T47D (cell line): ENCODE measurements around the gene CAMK1.

Experiments used
- DNase-seq, 2 experiments: peaks; one replicate each; pipeline versions ENCODE4 v3.0.0 to v3.0.0-alpha.2; 2011 to 2012; ENCODE audit warnings: low read depth in 1 of 2, low spot score in 1 of 2
- JUND ChIP-seq: IDR thresholded peaks from 2 replicates; pipeline ENCODE4 v1.6.1; 2012; ENCODE audit warnings: low read depth
- in situ Hi-C: cut with HindIII; loops from 2 replicates; pipeline ENCODE4 v1.10.0; 2016; ENCODE audit warnings: low sequenced_read_pairs, low pct_unique_long_range_greater_than_20kb

CAMK1 gene

DNA sequence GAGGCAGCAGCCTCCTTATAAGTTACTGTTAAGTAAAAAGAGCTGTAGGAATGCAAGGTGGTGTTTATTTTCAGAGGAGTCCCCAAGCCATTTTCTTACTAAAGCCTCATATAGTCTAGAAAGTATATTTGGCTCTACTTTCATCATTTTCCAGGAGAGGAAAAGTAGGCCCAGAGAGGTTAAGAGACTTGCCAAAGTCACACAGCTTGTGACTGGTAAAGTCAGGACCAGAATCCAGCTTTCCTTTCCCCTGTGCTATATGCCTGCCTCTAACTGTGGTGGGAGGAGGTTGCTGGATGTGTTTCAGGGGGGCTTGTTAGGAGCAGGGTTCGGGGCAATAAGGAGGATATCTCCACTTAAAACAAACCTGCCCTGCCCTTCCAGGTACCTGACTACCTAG is 27.2 kb downstream of the CAMK1 start:
- no peak for TF ChIP-seq JUND
- no peak for DNase-seq
- in situ Hi-C loops: no loop called here

DNA sequence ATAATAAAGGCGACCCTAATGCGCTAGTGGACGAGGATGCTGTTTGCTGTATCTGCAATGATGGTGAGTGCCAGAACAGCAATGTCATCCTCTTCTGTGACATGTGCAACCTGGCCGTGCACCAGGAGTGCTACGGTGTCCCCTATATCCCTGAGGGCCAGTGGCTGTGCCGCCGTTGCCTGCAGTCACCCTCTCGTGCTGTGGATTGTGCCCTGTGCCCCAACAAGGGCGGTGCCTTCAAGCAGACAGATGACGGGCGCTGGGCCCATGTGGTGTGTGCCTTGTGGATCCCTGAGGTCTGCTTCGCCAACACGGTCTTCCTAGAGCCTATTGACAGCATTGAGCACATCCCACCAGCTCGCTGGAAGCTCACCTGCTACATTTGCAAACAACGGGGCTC is 30.6 kb downstream of the CAMK1 start:
- no peak for TF ChIP-seq JUND
- in situ Hi-C loops: no loop called here
- no peak for DNase-seq

DNA sequence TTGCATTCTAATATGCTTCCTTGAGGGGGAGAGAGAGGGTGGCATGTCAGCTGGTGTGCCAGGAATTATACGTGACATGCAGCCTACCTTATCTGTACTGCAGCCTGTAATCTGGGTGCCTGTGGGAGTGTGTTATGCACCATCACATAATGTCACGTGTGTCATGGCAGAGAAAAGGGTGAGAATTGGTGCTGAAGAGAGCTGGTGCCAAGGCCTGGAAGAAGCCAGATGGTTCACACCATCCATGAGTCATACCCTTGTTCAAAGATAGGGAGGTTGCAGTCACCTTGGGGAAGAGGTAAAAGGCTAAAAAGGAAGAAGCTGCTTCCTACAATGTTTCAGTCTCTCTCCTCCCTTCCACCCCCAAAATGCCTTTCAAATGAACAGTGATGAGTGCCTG is 32.9 kb downstream of the CAMK1 start:
- in situ Hi-C loops: no loop called here
- no peak for TF ChIP-seq JUND
- DNase-seq: no peak

DNA sequence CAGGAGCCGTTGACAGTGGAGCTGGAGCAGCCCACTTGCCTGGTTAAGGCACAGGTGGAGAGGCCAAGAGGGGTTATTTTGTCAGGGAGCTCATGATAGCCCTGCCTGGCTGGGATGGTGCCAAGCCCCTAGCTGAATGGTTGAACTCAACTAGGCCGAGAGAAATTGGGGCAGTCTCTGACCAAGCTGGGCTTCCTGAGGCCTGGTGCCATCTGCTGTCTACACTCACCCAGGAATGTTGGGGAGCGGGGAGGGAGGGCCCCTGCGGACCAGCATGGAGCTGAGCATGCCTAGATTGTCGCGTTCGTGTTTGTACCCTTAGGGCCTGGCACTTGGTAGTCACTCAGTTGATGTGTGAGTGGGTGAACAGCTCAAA is 37.0 kb downstream of the CAMK1 start:
- no peak for TF ChIP-seq JUND
- in situ Hi-C loops: no loop called here
- DNase-seq: peak in 1 of 2 experiments; percentile 37

DNA sequence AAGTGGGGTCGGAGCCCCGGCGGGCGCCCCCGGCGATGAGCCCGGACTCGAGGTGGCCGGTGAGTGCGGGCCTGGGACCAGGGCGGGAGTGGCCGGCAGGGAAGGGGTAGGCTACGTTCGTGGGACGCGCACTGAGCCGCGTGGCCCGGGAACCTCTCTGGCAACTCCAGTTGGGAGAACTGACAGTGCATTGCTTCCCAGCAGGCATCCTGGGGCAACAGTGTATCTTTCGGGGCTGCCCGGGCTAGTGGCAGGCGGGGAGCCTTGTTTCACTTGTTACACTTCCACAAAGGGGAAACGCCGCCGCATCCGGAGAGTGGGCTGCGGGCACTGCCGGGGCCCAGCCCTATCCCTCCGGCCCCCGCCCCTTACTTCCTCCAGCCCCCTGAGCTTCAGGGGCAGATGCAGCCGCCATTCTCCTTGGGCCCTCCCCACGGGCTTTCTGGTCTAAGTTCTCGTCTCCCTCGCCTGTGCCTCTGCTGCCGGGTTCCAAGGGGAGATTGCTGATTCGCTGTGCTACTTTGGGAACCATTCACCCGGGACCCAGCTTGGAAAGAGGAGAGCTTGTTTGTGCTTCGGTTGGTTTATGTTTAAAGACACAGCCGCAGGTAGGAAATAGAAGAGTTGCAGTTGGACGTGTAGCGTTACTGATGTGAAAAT is 37.5 kb downstream of the CAMK1 start:
- in situ Hi-C loops: no loop called here
- no peak for TF ChIP-seq JUND
- DNase-seq: peak in 1 of 2 experiments; percentile 5

DNA sequence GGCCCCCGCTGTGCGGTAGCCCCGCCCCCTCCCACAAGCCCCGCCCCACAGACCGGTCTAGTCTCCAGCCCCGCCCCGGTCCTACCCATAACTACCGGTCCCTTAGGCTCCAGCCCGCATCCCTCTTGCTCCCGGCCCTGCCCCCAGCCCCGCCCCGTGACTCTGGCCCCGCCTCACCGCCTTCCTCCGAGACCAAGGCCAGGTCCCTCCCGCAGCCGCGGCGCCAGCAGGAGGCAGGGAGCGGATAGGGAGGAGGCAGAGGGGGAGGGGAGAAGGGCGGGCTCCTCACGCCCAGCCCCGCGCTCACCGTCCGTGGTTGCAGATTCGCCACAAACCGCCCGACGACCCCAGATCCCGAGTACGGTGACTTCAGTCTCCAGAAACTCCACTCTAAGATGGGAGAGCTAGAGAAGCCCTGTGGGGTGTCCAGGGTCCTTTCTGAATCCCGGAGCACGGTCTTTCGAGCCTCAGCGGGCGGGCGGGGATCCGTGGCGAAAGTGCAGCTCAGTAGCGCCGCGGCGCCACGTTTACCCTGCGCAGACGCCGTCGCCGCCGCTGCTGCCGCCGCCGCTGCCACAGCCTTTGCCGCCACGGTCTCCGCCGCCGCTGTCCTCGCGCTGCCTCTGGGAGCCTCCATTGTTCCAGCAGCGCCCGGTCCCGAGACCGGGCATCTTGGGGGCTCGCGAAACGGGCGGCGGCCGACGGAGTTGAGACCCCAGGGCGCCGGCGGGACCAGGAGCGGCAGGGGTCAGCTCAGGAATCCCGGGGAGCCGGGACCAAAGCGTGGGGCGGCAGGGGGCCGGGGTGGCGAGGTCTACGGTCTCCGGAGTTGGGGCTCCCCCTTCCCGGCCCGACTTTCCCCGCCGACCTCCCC is 38.3 kb downstream of the CAMK1 start, which contains the start of gene BRPF1:
Gene BRPF1, plus strand, starts transcription at position 530 of the 874 bp plus-strand sequence. CDS start 2,406 bp downstream, outside the sequence.
- in situ Hi-C loops: no loop called here
- TF ChIP-seq JUND: no peak
- peak; percentile 98 to 99 for DNase-seq

DNA sequence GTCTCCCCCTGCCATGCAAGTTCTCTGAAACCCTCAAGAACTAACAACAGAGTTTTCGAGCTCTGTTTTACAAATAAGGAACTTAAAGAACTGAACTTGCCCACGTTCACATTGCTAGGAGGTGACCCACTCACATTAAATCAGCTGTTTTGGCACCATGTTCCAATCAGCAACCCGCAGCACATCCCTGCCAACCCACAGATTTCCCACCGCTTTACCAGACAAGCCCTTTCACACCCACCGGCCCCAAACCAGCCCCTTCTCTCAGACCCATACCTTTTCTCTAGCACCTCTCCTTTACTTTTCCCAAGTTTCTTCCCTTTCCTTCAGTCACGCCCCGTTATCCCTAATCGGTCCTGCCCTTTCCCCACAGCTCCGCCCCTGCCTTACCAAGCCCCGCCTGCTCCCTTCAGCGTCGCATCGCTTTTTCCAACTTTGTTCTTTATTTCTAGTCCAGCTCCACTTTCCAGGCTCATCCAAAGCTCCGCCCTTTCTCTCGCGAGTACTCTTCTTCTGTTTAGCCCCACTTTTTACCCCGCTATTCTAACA is 39.0 kb downstream of the CAMK1 start:
- no peak for TF ChIP-seq JUND
- in situ Hi-C loops: no loop called here
- DNase-seq: peak in 1 of 2 experiments; percentile 67

DNA sequence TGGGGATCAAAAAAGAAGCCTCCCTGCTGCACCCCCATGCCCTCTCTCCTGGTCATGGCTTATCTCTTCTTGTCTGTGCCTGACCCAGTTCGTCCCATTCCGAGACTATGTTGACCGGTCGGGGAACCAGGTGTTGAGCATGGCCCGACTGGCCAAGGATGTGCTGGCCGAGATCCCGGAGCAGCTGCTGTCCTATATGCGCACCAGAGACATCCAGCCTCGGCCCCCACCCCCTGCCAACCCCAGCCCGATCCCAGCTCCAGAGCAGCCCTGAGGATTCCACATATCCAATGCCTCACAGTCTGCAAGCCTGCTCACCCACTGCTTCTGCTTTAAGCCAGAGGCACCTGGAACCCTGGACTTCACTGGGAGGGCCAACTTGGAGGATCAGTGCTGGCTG is 40.3 kb downstream of the CAMK1 start:
- in situ Hi-C loops: no loop called here
- TF ChIP-seq JUND: no peak
- DNase-seq: no peak

DNA sequence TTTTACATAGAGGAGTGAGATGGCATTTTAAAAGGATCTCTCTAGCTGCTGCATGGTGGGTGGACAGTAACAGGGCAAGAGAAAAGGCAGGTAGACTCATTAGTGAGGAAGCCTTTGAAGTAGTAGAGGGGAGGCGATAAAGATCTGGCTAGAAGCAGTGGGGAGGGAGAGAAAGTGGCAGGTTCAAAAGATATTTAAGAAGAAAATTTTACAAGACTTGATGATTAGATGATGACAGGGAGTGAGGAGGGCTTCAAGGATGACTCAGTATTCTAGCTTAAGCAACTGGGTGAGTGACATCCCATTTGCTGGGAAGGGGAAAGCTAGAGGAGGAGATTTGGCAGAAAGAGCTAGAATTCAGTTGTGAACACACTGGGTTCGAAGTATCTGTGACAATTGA is 42.0 kb downstream of the CAMK1 start:
- in situ Hi-C loops: no loop called here
- TF ChIP-seq JUND: no peak
- DNase-seq: no peak

DNA sequence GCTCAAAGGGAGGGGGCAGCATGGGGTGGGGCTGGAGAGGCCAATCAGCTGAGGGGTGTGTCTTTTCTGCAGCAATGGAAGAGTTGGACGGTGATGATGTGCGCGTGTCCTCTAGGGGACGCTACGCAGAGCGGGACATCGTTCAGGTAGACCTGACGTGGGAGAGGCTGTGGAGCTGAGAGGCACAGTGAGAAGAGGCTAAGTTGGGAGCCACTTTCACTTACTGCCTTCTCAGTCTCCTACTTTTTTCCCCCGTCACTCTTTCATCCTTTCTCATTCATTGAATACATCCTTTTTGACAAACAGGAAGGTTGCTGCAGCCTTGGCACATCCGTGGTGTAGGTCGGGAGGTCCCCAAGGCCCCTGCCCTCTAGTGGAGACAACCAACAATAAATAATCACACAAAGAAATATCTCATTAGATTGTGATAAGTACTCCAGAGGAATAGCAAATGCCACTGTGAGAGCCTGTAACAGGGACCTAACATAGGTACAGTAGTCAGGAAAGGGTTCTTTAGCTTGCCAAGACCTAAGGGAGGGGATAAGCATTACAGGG is 42.6 kb downstream of the CAMK1 start:
- peak in 1 of 2 experiments; percentile 6 for DNase-seq
- TF ChIP-seq JUND: no peak
- in situ Hi-C loops: no loop called here

DNA sequence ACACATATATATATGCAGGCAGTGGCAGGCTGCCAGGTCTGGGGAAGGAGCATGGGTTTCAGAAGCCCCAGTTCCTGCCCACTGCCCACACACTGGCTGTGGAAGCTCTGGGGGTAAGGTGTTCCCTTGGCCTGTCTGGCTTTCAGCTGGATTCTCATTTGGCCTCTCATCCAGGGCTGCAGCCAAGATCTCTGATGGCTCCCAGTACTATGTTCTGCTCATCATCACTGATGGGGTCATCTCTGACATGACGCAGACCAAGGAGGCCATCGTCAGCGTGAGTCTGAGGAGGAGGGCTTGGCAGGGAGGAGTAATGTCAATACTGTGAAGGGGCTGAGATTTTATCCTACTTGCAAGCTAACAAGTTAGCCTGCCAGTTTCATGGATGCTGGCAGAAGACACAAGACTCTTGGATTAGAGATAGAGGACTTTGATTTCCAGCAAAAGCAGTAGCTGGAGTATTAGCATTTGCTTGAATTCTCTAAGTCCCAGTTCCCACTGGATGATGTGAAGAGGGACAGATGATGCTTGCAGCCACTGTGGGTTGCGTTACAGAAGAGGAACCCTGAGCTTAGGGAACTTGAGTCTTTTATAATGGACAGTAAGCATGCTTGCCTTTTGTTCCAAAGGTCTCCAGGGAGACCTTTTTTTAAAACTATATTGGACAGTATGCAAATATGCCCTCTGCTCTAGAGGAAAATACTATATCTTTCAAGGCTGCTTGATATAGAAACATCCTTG is 43.8 kb downstream of the CAMK1 start:
- no peak for TF ChIP-seq JUND
- no peak for DNase-seq
- in situ Hi-C loops: no loop called here

DNA sequence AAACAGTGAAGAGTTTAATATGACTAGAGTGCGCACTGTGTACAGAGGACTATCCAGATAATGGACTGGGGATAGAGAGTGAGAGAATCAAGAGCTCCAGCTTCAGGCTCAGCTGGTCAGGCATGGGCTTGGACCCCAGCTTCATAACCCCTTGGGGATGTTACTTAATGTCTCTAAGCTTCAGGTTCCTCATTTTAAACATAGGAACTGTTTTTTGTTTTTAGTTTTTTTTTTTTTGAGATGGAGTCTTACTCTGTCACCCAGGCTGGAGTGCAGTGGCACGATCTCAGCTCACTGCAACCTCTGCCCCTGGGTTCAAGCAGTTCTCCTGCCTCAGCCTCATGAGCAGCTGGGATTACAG is 48.1 kb downstream of the CAMK1 start:
- TF ChIP-seq JUND: no peak
- in situ Hi-C loops: no loop called here
- no peak for DNase-seq
